Natural killer cell (primary cell): ENCODE results near the gene DUSP28. TPM values are rescaled to one million over a fixed set of nuclear protein-coding genes. Genes with fewer than 3 reads are reported as not detected.

Experiments
- ATAC-seq, 3 donors: fragments of 150-1000 bp in 2 of 3; fragments of 200-7000 bp in 1 of 3; cut with Tn5 transposase; 1 replicate in 1 of 3; 2 replicates in 2 of 3; pipeline ENCODE4 v1.10.0; 2021; ENCODE audit warnings: mild to moderate bottlenecking in 2 of 3, moderate library complexity in 2 of 3
- DNase-seq, 2 donors: peaks; one replicate each; pipeline versions ENCODE4 v3.0.0 to v3.0.0-alpha.2; 2013 to 2021; ENCODE audit warnings: mixed read lengths in 1 of 2
- H3K27ac ChIP-seq: one replicate; pipeline ENCODE4 v1.5.1; 2013; ENCODE audit warnings: mild to moderate bottlenecking, low read length
- H3K27me3 ChIP-seq: one replicate; pipeline ENCODE4 v1.6.1; 2013; ENCODE audit warnings: low read length; ENCODE audit not compliant: control insufficient read depth, insufficient read depth
- H3K36me3 ChIP-seq: one replicate; pipeline ENCODE4 v1.6.1; 2013; ENCODE audit warnings: low read length; ENCODE audit not compliant: control insufficient read depth, insufficient read depth
- H3K4me1 ChIP-seq: one replicate; pipeline ENCODE4 v1.6.1; 2013; ENCODE audit warnings: low read length; ENCODE audit not compliant: control insufficient read depth, insufficient read depth
- H3K4me3 ChIP-seq: one replicate; pipeline ENCODE4 v1.5.1; 2013; ENCODE audit warnings: low read length
- H3K9me3 ChIP-seq: one replicate; pipeline ENCODE4 v1.6.1; 2013; ENCODE audit warnings: low read length; ENCODE audit not compliant: control insufficient read depth, insufficient read depth
- H3K27ac Mint-ChIP-seq, 2 donors: one replicate each; pipeline ENCODE4 v1.8.0; 2022; ENCODE audit warnings: mild to moderate bottlenecking in 2 of 2, mixed read lengths in 2 of 2, moderate library complexity in 1 of 2
- H3K27me3 Mint-ChIP-seq, 2 donors: one replicate each; pipeline ENCODE4 v1.8.0; 2022; ENCODE audit warnings: low read depth in 2 of 2, mixed read lengths in 2 of 2
- H3K36me3 Mint-ChIP-seq: one replicate; pipeline ENCODE4 v1.8.0; 2022; ENCODE audit warnings: mixed read lengths
- H3K4me1 Mint-ChIP-seq, 2 donors: one replicate each; pipeline ENCODE4 v1.8.0; 2022; ENCODE audit warnings: mixed read lengths in 2 of 2
- H3K4me3 Mint-ChIP-seq: one replicate; pipeline ENCODE4 v1.8.0; 2022; ENCODE audit warnings: mild to moderate bottlenecking, moderate library complexity, mixed read lengths
- H3K9me3 Mint-ChIP-seq, 2 donors: one replicate each; pipeline ENCODE4 v1.8.0; 2022; ENCODE audit warnings: mixed read lengths in 2 of 2
- WGBS: methylation state at CpG from one replicate; pipeline ENCODE4 v1.1.7; 2013; ENCODE audit warnings: missing lambda C conversion rate; ENCODE audit not compliant: insufficient coverage; 5-methylcytosine and 5-hydroxymethylcytosine counted together
- intact Hi-C: fragments of 100-400 bp; cut with micrococcal nuclease; formaldehyde crosslinking; loops from one replicate; pipeline ENCODE4 v1.14.2; 2022
- total RNA-seq, 4 donors: library from RNA; stranded (reverse); fragments of 120-200 nt in 1 of 4; gene quantifications; one replicate each; pipeline versions ENCODE4 v1.2.3 to v1.2.4, GENCODE V29; 2013 to 2022
- TF ChIP-seq, protein P1 (sequence below): fragments of 200-600 bp; IDR thresholded peaks from one replicate; pipeline ENCODE4 v1.8.0; 2022; ENCODE audit warnings: antibody characterized with exemption

Gene DUSP28
- total RNA-seq, 3 donors from 2014 or later (not counting 1 experiment from before 2014, with no cell fraction given) = 13.5 to 25.2 (median 18.5) TPM

DNA sequence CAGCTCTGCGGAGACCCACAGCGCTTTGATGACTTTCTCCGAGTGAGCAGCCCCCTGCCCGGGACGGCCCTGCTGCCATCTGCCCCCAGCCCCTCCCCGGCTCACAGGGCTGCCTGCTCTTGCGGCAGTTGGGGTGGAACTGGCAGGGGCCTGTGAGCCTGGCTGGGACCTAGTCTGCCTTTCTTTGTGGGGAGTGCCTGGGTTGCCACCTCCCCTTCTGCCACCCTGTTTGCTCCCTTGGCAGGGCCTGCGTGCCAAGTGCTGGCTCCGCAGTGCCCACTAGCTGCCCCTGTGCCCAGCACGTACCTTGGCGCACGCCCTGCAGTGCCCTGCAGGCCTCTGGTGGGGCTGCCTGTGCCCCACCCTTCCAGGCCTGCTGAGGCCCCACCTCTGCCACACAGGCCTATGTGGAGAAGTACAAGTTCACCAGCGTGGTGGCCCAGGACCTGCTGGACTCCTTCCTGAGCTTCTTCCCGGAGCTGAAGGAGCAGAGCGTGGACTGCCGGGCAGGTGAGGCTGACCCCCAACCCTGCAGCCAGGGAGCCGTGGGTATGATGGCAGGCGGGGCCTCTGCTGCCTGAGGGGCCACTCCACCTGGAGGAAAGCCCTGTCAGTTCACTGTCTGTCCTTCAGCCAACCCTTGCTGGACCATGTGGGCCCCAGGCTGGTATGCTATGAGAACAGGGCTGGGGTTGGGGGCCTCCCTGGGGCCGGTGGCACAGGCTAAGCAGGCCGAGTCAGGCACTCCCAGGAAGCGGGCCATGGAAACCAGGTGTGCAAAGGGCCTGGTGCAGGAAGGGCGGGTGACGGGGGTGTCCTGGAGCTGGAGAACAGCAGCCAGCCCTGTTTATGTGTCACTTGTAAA lies 15.2 kb downstream of the DUSP28 start:
- no peak overlapping the region for H3K27ac Mint-ChIP-seq
- H3K36me3 ChIP-seq = peaks cover 64% of the 10 kb centered on the region

DNA sequence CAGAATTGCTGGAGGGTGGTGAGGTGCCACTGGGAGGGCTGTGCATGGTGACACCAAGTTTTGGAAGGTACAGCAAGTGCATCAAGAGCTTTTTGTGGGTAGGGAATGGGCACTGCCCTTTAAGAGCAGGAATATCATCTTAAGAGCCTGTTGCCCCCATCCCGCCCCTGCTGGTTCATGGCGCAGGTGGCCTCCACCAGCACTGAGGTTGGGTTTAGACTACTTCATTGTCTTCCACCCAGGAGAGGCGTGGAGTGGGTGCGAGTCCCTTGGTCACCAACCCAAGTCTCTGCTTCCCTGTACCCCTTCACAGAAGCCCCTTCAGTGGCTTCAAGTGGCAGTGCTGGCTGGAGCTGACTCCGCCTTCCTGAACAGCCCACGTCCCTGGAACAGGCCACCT lies 15.9 kb downstream of the DUSP28 start:
- intact Hi-C loops = no loop called here

More for the DNA sequence above, 15.2 kb downstream of the DUSP28 start:
- H3K4me3 Mint-ChIP-seq = no peak overlapping the region
- no peak overlapping the region for H3K27ac ChIP-seq
- H3K4me1 ChIP-seq = peaks cover 48% of the 10 kb centered on the region
- no peaks in the 10 kb centered on the region for H3K36me3 Mint-ChIP-seq
- WGBS = 94% methylated on average over 23 of the region's 23 CpGs
- ATAC-seq = no peak
- no peak overlapping the region for H3K4me3 ChIP-seq
- peaks cover 29 to 53% of the 10 kb centered on the region in 2 donors for H3K4me1 Mint-ChIP-seq
- TF ChIP-seq, protein P1, sequence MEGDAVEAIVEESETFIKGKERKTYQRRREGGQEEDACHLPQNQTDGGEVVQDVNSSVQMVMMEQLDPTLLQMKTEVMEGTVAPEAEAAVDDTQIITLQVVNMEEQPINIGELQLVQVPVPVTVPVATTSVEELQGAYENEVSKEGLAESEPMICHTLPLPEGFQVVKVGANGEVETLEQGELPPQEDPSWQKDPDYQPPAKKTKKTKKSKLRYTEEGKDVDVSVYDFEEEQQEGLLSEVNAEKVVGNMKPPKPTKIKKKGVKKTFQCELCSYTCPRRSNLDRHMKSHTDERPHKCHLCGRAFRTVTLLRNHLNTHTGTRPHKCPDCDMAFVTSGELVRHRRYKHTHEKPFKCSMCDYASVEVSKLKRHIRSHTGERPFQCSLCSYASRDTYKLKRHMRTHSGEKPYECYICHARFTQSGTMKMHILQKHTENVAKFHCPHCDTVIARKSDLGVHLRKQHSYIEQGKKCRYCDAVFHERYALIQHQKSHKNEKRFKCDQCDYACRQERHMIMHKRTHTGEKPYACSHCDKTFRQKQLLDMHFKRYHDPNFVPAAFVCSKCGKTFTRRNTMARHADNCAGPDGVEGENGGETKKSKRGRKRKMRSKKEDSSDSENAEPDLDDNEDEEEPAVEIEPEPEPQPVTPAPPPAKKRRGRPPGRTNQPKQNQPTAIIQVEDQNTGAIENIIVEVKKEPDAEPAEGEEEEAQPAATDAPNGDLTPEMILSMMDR = no peak
- H3K27me3 Mint-ChIP-seq = no peaks in the 10 kb centered on the region
- H3K9me3 ChIP-seq = no peaks in the 10 kb centered on the region
- H3K27me3 ChIP-seq = no peaks in the 10 kb centered on the region
- intact Hi-C loops = no loop called here
- H3K9me3 Mint-ChIP-seq = no peaks in the 10 kb centered on the region
- no peak for DNase-seq

DNA sequence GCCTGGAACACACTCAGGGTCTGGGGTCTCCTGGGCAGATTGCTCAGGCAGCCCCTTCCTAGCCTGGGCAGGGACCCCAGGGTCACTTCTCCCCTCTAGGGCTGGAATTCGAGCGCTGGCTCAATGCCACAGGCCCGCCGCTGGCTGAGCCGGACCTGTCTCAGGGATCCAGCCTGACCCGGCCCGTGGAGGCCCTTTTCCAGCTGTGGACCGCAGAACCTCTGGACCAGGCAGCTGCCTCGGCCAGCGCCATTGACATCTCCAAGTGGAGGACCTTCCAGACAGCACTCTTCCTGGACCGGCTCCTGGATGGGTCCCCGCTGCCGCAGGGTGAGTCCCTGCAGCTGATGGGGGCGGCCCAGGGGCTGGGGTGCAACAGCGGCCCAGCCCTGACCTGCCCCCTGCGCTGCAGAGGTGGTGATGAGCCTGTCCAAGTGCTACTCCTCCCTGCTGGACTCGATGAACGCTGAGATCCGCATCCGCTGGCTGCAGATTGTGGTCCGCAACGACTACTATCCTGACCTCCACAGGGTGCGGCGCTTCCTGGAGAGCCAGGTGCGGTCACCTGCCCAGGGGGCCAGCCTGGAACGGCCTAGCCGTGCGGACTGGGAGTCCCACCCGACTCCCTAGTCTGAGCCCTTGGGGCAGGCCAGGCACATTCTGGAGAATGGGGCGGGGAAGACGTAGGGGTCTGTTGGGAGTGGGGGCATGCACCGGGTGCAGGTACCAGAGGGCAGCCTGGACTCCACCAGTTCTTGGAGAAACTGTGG lies 16.5 kb downstream of the DUSP28 start:
- no peak for ATAC-seq
- H3K9me3 ChIP-seq = no peaks in the 10 kb centered on the region
- H3K36me3 ChIP-seq = peaks cover 62% of the 10 kb centered on the region

More for the DNA sequence above, 15.9 kb downstream of the DUSP28 start:
- H3K4me1 ChIP-seq = peaks cover 44% of the 10 kb centered on the region
- Mint-ChIP-seq H3K4me1 (peaks cover 31 to 51% of the 10 kb centered on the region in 2 donors), H3K36me3 (no peaks in the 10 kb centered on the region), H3K9me3 (no peaks in the 10 kb centered on the region), H3K27me3 (no peaks in the 10 kb centered on the region), H3K4me3 (no peak overlapping the region), H3K27ac (no peak overlapping the region)
- H3K4me3 ChIP-seq = no peak overlapping the region
- DNase-seq (no peak), ATAC-seq (no peak)
- peaks cover 64% of the 10 kb centered on the region for H3K36me3 ChIP-seq
- H3K9me3 ChIP-seq = no peaks in the 10 kb centered on the region
- H3K27ac ChIP-seq = no peak overlapping the region
- TF ChIP-seq, protein P1 = no peak
- H3K27me3 ChIP-seq = no peaks in the 10 kb centered on the region
- 90% methylated on average over 6 of the region's 6 CpGs for WGBS

More for the DNA sequence above, 16.5 kb downstream of the DUSP28 start:
- Histone ChIP-seq H3K4me3 (no peak overlapping the region), H3K27ac (no peak overlapping the region), H3K27me3 (no peaks in the 10 kb centered on the region), H3K4me1 (peaks cover 38% of the 10 kb centered on the region)
- WGBS = 97% methylated on average over 32 of the region's 32 CpGs
- no peak for DNase-seq
- intact Hi-C loops = no loop called here
- Mint-ChIP-seq H3K9me3 (no peaks in the 10 kb centered on the region), H3K27me3 (no peaks in the 10 kb centered on the region), H3K4me1 (peaks cover 26 to 45% of the 10 kb centered on the region in 2 donors), H3K4me3 (no peak overlapping the region), H3K36me3 (no peaks in the 10 kb centered on the region), H3K27ac (no peak overlapping the region)
- TF ChIP-seq, protein P1 = no peak
